Measurements from ENCODE around the gene DCLK3. TPM values are rescaled to one million over a fixed set of nuclear protein-coding genes. Genes with fewer than 3 reads are reported as not detected.

Gene DCLK3
- total RNA-seq, 1 experiment from 2014 or later = 1.4 TPM

GRCh38 chr3:36705015-36705414, 59.3 kb downstream of the DCLK3 start:
- H3K27ac Mint-ChIP-seq = no peak overlapping the region
- H2BK12ac ChIP-seq (ENCODE audit: insufficient read length, low read depth, low read length) = no peak overlapping the region
- no peaks in the 10 kb centered on the region for H3K79me1 ChIP-seq (ENCODE audit: insufficient read depth, low read depth, low read length, poor library complexity, severe bottlenecking)
- H3K23me2 ChIP-seq (ENCODE audit: insufficient read length, low read depth, low read length, poor library complexity, severe bottlenecking) = no peaks in the 10 kb centered on the region
- no peak overlapping the region for H3K4ac ChIP-seq (ENCODE audit: low read depth, low read length)
- H3K18ac ChIP-seq (ENCODE audit: insufficient read length, low read depth, low read length) = no peak overlapping the region
- H3K4me1 Mint-ChIP-seq = peaks cover 9 to 13% of the 10 kb centered on the region in 2 experiments
- H3K36me3 Mint-ChIP-seq (ENCODE audit: insufficient read depth in 1 of 3, low read depth in 3 of 3) = no peaks in the 10 kb centered on the region
- no peaks in the 10 kb centered on the region for H3K9me3 Mint-ChIP-seq
- H4K5ac ChIP-seq (ENCODE audit: insufficient read length, low read depth, low read length) = no peak overlapping the region
- no peak overlapping the region for H3K4me2 ChIP-seq (ENCODE audit: insufficient read depth, insufficient read length, low read length)
- H3K14ac ChIP-seq (ENCODE audit: insufficient read depth, low read length) = no peak overlapping the region
- no peak overlapping the region for H2AK5ac ChIP-seq (ENCODE audit: insufficient read length, low read length)
- no peak overlapping the region for H3K56ac ChIP-seq (ENCODE audit: insufficient read length, low read depth, low read length)
- no peak overlapping the region for H4K91ac ChIP-seq (ENCODE audit: insufficient read length, low read depth, low read length)
- TF ChIP-seq CTCF (conservative IDR thresholded peaks at IDR 0.05) = no peak
- H4K20me1 ChIP-seq (ENCODE audit: control insufficient read depth, insufficient read depth, insufficient read length) = no peaks in the 10 kb centered on the region
- H3K4me3 Mint-ChIP-seq = no peak overlapping the region
- H3K4me1 ChIP-seq (ENCODE audit: insufficient read depth, low read length) = peaks cover 2% of the 10 kb centered on the region; the same call in 1 of the 2 replicates
- no peak overlapping the region for H3K23ac ChIP-seq (ENCODE audit: insufficient read length, low read depth, low read length)
- H3K27me3 Mint-ChIP-seq (ENCODE audit: low read depth) = no peaks in the 10 kb centered on the region
- H2BK20ac ChIP-seq (ENCODE audit: low read depth, low read length, poor library complexity, severe bottlenecking) = no peak overlapping the region
- H3K27me3 ChIP-seq (ENCODE audit: insufficient read depth, low read length) = no peaks in the 10 kb centered on the region
- H3K9me3 ChIP-seq (ENCODE audit: control insufficient read depth, low read depth, low read length) = no peaks in the 10 kb centered on the region
- no peak overlapping the region for H2AFZ ChIP-seq (ENCODE audit: low read length)
- no peak overlapping the region for H2BK15ac ChIP-seq (ENCODE audit: low read depth, low read length)
- WGBS (ENCODE audit: extremely low coverage, insufficient read length, low lambda C conversion rate) = no CpG with 5 or more reads among the region's 8 CpGs
- H3K79me2 ChIP-seq (ENCODE audit: insufficient read depth, low read length) = no peaks in the 10 kb centered on the region
- no peak overlapping the region for H2BK120ac ChIP-seq (ENCODE audit: low read depth, low read length, poor library complexity, severe bottlenecking)
- H2BK5ac ChIP-seq (ENCODE audit: insufficient read length, low read length) = no peak overlapping the region
- H4K8ac ChIP-seq (replicated peaks; ENCODE audit: insufficient read length, low read depth, low read length) = no peak overlapping the region
- H3T11ph ChIP-seq (ENCODE audit: low read length) = no peak overlapping the region
- no peak overlapping the region for H3K27ac ChIP-seq (ENCODE audit: insufficient read length, low read depth, low read length)
- no peak for DNase-seq
- H3K9ac ChIP-seq (ENCODE audit: extremely low read depth, insufficient read length, low read length) = no peak overlapping the region

Data from H9 (cell line).